ENCODE results near the gene UNC13C.

GRCh38 chr15:53936137-53936536 lies 42.1 kb upstream of the UNC13C start:
- TF ChIP-seq EZH2 (IDR thresholded peaks at IDR 0.05; ENCODE audit: borderline replicate concordance, low read length), result no peak
- TF ChIP-seq, protein P1, sequence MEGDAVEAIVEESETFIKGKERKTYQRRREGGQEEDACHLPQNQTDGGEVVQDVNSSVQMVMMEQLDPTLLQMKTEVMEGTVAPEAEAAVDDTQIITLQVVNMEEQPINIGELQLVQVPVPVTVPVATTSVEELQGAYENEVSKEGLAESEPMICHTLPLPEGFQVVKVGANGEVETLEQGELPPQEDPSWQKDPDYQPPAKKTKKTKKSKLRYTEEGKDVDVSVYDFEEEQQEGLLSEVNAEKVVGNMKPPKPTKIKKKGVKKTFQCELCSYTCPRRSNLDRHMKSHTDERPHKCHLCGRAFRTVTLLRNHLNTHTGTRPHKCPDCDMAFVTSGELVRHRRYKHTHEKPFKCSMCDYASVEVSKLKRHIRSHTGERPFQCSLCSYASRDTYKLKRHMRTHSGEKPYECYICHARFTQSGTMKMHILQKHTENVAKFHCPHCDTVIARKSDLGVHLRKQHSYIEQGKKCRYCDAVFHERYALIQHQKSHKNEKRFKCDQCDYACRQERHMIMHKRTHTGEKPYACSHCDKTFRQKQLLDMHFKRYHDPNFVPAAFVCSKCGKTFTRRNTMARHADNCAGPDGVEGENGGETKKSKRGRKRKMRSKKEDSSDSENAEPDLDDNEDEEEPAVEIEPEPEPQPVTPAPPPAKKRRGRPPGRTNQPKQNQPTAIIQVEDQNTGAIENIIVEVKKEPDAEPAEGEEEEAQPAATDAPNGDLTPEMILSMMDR (conservative IDR thresholded peaks at IDR 0.05 in 1 of 2, IDR thresholded peaks at IDR 0.05 in 1 of 2; ENCODE audit: extremely low read depth in 1 of 2, insufficient read depth in 1 of 2, low read depth in 1 of 2, low read length in 2 of 2), result no peak
